Muscle of back (tissue), 13 donors: ENCODE results near the gene SLC30A9. TPM values are rescaled to one million over a fixed set of nuclear protein-coding genes. Genes with fewer than 3 reads are reported as not detected.
A peak's percentile ranks its signal among the peaks of the same experiment; 100 is the strongest.

Experiments
- DNase-seq, 3 donors: peaks; one replicate each; pipeline versions ENCODE4 v3.0.0 to v3.0.0-alpha.2; 2013
- long read RNA-seq, 9 donors: transcript quantifications; one replicate each; lab custom pipeline, GENCODE V29; 2026
- polyA plus RNA-seq, 10 donors: library from polyadenylated mRNA; unstranded; fragments of 120-200 nt; gene quantifications; one replicate each; pipeline ENCODE4 v1.2.1, GENCODE V29; 2013; ENCODE audit not compliant: insufficient read length in 10 of 10

The SLC30A9 gene
- polyA plus RNA-seq: 10 to 100 TPM; 47.4 to 68.1 (median 56.5) TPM
- long read RNA-seq, donor 1, full-length matches to known transcripts: 6 of 6 reads
- long read RNA-seq, donor 1, partial matches to known transcripts: 0 of 6 reads
- long read RNA-seq, donor 1, other reads (novel, unspliced or antisense): 0 of 6 reads
- long read RNA-seq, donor 2, full-length matches to known transcripts: 4 of 4 reads
- long read RNA-seq, donor 2, partial matches to known transcripts: 0 of 4 reads
- long read RNA-seq, donor 2, other reads (novel, unspliced or antisense): 0 of 4 reads
- long read RNA-seq, donor 3: 0 reads
- long read RNA-seq, donor 4, full-length matches to known transcripts: 3 of 22 reads
- long read RNA-seq, donor 4, partial matches to known transcripts: 19 of 22 reads
- long read RNA-seq, donor 4, other reads (novel, unspliced or antisense): 0 of 22 reads
- long read RNA-seq, donor 5, full-length matches to known transcripts: 6 of 28 reads
- long read RNA-seq, donor 5, partial matches to known transcripts: 22 of 28 reads
- long read RNA-seq, donor 5, other reads (novel, unspliced or antisense): 0 of 28 reads
- long read RNA-seq, donor 6, full-length matches to known transcripts: 8 of 8 reads
- long read RNA-seq, donor 6, partial matches to known transcripts: 0 of 8 reads
- long read RNA-seq, donor 6, other reads (novel, unspliced or antisense): 0 of 8 reads
- long read RNA-seq, donor 7, full-length matches to known transcripts: 3 of 3 reads
- long read RNA-seq, donor 7, partial matches to known transcripts: 0 of 3 reads
- long read RNA-seq, donor 7, other reads (novel, unspliced or antisense): 0 of 3 reads
- long read RNA-seq, donor 8, full-length matches to known transcripts: 2 of 2 reads
- long read RNA-seq, donor 8, partial matches to known transcripts: 0 of 2 reads
- long read RNA-seq, donor 8, other reads (novel, unspliced or antisense): 0 of 2 reads
- long read RNA-seq, donor 9, full-length matches to known transcripts: 1 of 1 reads
- long read RNA-seq, donor 9, partial matches to known transcripts: 0 of 1 reads
- long read RNA-seq, donor 9, other reads (novel, unspliced or antisense): 0 of 1 reads

DNA sequence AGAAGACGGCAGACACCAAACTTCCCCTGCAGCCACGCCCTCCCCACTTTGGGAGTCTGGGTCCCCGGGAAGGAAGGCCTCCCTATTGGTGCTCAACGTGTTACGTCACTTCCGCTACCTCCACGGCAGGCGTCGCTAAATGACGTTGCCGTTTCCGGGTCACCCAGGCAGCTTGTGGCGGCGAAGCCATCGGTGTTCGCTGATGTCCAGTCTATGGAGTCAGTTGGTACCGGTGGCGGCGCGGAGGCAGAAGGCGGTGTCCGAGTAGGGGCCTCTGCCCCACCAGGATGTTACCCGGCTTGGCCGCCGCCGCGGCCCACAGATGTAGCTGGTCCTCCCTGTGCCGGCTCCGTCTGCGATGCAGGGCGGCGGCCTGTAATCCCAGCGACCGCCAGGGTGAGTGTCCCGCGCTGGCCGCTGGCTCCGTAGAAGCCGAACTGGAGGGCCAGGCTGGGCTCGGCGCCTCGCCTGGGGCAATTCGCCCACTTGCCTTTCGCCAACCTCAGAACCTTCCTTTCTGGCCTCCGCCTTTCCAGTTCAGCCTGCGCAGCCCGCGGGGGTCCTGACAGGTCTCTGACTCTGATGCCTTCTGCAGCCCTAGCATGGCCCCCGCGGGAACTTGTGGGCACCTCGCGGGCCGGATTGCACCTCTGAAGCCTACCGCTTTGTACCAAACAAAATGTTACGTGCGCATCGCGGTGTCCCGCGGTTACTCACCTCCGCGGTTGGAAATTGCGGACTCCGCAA, at the start of gene SLC30A9:
Gene SLC30A9, plus strand, starts transcription at position 166 of the 747 bp plus-strand sequence. Its CDS starts 122 bp downstream, at position 288.
- peak; percentile 96 to 99 (median 97) for DNase-seq

DNA sequence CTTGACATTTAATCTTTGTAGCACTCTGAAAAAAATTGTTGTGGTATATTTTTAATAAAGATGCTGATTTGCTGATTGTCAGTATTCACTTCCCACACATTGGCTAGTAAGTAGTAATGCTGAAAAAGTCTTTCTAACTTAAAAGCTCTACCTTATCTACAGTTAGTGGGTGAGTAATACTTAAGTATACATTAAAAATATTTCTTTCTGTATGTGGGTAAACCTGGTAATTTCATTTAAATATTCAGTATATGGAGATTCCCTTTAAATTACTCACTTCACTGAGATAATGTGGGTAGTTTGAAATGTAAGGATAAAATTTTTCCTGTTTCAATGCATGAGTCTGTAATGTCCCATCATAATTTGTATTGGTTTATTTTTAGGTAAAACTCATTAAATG, 49.5 kb upstream of the SLC30A9 start:
- DNase-seq: no peak

DNA sequence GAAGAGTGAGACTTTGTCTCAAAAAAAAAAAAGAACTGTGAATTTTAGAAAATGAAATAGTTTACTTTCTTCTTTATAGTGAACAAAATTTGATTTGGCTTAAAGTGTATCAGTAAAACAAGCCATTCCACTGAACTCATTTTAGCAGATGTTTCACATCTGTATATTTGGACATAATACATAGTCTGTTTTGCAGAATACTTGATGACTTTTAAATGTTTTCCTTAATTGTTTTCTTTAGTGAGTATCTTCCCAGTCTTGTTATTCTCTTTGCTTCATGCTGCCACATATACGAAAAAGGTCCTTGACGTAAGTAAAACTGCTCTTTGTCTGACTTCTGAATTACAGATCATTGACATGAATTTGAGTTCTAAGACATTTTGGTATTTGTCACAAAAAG, 46.8 kb upstream of the SLC30A9 start:
- no peak for DNase-seq

DNA sequence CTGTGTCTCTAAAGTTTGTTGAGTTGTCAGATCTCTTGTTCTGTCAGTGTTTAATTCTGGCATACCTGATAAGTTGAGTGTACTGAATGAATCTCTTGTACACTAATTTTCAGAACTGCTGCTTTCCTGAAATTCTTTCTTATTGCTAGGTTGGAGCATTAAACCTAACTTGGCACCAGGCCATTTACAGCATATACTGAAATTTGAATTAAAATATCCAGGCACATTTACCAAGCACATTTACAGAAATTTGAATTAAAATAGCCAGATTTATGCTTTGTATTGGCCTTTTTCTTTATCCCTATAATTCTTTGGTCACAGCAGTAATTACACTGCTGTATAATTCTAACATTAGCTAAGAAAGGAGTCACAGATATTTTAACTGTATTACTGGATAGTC, 46.2 kb upstream of the SLC30A9 start:
- no peak for DNase-seq

DNA sequence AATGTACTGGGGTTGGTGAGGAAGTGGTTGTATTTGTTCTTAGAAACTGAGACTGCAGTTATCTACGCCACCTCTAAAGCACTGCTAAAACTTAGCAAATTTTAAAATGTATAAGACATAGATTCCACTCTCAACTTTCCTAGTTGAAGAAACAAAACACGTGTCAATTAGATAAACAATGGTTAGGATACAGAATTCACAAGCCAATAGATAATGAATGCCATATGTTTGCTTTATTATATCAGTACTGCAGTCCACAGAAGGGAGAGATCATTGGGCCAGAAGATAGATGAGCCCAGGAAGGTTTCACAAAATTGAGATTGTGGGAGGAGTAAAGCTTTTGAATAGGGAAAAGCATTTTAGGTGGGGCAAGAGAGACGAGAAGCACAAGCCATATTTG, 40.8 kb upstream of the SLC30A9 start:
- DNase-seq: no peak

DNA sequence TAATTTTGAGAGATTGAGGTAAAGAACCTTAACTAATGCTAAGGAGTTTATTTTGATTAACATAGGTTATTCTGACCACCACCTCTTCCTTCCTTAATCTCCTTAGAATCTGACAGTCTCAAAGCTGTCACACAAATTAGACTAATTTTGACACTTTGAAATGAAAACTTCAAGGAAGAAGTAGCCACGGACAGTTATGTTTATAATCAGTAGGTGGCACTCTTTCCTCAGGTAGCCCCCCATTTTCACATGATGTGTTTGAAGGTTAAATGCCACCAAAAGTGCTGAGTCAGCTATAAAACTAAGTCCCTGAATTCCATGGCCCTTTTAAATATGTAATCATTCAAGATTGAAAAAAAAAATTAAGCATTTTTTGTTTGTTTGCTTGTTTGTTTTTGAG, 32.7 kb upstream of the SLC30A9 start:
- DNase-seq: peak in 1 of 3 donors; percentile 1

DNA sequence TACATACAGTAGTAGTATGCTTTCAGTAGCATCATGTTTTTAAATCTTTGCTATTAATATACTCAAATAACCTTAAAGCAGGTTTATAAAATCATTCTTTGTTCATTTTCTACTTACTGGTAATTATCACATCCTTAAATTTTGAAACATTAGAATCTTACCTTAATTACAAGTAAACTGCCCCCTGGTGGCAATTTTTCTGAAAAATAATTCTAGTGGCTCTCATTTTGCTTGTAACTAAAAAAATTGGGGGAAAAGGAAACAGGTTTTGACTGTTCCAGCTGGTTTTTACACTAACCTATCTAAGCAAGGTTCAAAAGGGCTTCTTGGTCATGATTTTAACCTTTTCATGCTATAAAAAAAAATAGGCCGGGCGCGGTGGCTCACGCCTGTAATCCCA, 27.2 kb upstream of the SLC30A9 start:
- peak in 1 of 3 donors; percentile 1 for DNase-seq

DNA sequence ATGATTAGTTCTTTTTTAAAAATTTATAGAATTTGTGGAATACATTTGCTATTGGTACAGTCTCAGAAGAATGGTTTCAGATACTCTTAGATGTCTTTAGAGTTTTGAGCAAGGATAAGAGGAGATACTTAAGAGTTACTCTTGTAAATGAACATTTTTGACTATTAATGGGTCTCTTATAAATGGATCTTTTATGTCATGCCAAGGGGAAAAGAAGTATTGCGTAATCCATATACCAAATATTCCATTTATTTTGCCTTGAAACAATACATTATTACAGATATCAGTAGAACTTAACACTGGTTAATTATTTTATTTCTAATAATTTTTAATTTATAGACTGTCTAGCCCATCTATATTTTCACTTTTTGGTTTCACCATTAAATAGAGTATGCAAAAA, 25.9 kb upstream of the SLC30A9 start:
- DNase-seq: no peak

DNA sequence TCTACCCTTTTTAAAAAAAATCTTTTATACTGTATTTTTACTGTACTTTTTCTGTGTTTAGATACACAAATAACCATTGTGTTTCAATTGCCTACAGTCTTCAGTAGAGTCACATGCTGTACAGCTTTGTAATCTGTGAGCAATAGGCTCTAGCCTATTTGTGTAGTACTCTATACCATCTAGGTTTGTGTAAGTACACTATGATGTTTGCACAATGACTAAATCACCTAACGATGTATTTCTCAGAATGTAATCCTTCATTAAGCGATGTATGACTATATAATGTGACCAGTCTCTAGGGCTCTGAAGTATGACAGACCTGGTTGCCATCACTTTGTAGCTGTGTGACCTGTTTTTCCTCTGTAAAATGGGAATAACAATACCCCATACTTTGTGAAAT, 22.9 kb upstream of the SLC30A9 start:
- no peak for DNase-seq

DNA sequence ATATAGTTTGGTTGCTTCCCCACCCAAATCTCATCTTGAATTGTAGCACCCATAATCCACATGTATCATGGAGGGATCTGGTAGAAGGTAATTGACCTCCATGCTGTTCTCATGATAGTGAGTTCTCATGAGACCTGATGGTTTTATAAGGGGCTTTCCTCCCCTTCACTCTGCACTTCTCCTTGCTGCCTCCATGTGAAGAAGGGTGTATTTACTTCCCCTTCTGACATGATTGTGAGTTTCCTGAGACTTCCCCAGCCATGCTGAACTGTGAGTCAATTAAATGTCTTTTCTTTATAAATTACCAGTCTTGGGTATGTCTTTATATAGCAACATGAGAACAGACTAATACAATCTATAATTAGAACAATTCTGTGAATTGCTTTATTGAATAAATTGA, 20.7 kb upstream of the SLC30A9 start:
- no peak for DNase-seq

DNA sequence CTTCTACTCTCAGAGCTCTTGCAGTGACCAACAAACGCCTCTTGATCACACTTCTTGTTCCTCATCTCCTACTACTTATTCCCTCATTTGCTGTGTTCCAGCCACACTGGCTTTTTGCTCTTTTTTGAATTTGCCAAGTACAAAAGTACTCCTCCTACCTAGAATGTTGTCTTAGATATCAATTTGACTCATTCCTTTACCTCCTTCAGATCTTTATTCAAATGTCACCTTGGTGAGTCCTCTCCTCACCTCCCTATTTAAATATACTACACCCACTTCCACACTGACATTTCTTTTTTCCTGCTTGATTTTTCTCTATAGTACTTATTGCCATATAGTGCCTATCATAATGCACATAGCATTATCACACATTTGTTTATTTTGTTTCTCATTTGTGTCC, 15.0 kb upstream of the SLC30A9 start:
- DNase-seq: no peak

DNA sequence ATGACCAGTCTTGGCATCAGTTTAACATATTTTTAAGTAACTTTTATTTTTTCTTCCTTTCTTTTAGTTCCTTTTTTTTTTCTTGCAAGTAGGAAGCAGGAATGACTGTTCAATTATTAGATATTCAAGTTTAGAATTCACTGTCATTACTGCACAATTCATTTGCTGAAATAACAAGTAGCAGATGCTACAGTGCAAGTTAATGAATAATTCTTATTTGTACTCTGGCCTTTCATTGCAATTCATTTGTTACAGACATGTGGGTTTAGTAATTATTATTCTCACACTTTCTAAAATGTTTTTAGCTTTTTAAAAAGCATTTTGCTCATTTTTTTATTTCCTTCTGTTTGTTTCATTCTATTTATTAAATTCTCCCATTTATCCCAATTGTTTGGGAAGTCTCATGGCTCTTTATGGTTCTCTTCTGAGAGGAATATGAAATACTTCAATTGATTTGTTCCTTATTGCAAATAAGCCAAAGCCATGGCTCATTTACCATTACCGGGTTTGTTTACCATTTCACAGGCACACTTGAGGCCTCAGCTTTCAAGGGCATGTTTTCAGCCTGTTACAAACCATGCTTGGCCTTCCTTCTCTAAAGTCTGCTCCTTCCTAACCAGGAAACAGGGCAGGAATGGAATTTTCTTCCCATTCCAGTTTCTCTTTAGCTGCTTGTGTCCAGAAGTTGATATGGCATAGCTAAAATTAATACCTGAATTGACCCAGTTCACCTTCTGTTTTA, 13.4 kb upstream of the SLC30A9 start:
- no peak for DNase-seq

DNA sequence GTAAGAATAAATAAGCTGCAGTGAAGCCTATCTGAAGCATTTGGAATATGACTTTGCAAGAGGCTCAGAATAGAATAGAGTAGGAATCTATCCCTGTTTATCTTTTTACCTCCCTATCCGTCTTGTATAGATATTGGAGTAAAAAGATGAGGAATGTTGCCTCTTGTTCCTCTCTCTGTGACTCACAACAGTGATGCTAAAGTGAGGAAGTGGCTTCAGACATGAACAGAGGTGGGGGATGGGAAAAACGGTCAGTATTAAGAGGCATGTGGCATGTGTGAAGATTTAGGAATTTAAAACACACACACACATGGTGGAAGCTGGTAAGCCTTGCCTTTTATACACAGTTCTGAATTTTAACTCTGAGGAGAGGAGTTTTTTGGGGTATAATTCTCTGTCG, 12.6 kb upstream of the SLC30A9 start:
- peak in 1 of 3 donors; percentile 32 for DNase-seq

DNA sequence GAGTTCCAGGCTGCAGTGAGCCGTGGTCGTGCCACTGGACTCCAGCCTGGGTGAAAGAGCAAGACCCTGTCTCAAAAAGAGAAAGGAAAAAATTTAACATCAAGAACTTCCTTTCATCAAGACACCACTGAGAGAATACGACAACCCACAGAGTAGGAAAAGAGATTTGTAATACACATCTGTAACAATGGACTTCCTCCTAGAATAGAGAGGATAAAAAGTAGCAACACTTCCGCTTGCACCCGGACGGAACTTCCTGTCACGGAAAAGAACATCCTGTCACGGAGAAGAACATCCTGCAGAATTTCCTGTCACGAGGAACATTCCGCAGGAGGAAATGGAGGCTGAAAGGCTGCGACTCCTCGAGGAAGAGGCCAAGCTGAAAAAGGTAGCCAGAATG, 8.9 kb upstream of the SLC30A9 start, which contains the start of gene DCAF4L1:
Gene DCAF4L1, plus strand, starts transcription at position 301 of the 400 bp plus-strand sequence. Its CDS starts 37 bp downstream, at position 338.
- no peak for DNase-seq

DNA sequence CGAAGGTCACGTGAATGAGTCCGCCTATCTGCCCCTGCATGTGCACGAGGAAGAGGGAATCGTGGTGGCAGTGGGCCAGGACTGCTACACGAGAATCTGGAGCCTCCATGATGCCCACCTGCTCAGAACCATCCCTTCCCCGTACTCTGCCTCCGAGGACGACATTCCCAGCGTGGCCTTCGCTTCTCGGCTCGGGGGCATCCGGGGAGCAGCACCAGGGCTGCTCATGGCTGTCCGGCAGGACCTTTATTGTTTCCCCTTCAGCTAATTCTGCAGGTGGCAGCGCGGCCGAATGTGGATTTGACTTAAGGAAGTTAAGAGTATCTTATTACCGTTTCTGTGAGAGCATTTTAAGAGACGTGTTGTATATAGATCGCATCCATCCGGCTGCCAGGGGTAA, 7.6 kb upstream of the SLC30A9 start:
- DNase-seq: no peak

DNA sequence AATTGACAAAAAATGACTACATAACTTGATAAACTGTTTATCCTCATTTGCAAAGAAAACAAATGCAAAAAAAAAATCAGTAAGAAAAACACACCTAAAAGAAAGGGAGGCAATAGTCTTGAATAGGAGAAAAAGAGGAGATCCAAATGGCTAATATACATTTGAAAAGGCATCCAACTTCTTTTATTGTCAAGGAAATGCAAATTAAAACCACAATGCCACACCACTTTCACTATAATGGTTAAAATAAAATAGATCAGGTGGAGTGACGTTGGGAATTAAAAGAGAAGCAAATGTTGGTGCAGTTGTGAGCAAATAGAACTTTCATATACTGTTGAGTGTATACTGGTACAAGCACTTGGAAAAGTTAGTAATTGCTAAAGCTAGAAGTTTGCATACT, 5.2 kb upstream of the SLC30A9 start:
- DNase-seq: no peak

DNA sequence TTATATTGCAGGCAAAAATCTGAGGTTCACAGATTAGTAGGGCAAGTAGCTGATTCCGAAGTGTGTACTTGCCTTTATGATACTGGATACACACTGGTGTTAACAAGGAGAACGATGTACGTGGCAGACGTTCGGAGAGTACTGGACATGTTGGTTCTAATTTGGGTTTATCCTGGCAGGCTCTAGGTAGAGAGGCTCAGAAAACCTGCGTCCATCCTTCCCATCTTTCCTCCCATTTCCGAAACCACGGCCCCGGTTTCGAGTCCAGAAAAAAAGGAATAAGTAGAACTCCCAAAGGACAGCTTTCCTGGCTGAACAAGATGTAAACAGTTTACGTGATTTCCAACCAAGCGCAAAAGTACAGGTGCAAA, 351 bp upstream of the SLC30A9 start:
- DNase-seq: peak in 1 of 3 donors; percentile 18

DNA sequence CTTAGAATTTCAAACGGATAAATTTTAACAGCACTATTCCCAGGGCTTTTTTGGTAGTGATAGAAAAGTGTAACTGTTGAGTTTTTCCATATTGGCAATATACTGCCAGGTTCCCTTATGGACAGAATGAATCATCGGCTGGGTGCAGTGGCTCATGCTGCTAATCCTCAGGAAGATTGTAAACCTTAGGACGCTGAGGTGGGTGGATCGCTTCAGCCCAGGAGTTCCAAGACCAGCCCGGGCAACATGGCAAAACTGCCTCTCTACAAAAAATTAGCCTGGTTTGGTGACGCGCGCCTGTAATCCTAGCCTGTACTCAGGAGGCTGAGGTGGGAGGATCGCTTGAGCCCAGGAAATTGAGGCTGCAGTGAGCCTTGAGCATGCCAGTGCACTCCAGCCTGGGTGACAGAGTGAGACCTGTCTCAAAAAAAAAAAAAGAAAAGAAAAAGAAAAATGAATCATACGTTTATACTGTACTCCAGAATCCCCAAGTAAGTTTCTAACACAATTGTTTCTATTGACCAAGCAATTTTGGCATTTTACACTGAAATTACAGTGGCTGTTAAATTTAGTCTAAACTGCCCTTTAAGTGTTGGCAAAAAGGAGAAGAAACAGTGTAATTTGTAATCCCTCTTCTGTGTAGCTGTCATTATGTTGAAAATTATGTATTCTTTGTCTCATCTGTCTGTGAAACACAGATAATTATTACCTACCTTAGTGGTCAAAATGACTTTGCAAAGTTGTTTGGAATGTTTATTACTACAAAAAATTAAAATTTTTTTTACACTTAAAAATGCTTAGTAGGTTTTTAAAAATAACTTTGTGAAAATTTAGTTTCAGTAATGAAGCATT, 1.8 kb downstream of the SLC30A9 start:
- DNase-seq: no peak

DNA sequence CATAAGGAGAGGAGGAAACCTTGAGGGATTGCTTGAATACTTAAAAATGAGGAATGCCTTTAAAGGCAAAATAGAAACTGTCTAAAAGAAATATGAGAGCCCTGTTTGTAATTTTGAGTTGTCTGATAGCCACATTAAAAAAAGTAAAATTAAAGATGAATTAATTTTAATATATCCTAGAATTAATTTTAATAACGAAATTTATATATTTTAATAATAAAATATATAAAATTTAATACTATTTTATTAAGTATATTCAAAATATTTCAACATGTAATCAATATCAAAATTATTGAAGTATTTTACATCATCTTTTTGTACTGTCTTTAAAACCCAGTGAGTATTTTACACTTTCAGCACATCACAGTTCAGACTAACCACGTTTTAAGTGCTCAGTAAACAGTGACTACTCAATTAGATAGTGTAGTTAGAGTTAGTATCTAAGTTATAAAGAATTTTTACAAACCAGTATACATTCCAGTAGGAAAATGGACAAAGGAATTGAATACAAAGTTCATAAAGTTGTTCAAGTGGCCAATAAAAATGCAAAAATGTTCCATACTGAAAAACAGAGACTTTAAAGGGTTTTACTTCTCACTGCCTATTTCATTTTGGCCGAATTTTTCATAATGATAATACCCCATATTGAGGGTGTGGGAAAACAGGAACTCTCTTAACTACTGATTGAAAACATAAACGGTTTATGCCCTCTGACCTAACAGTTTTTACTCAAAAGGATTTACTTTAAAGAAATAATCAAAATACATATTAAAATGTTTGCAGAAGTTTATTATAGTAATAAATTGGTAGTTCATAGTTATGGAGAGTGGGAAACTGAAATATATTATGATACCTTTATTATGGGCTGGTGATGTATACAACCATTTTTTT, 2.9 kb downstream of the SLC30A9 start:
- DNase-seq: no peak
